Hepatocyte (in vitro differentiated cells): ENCODE measurements around the gene HLA-DPB1. TPM values are rescaled to one million over a fixed set of nuclear protein-coding genes. Genes with fewer than 3 reads are reported as not detected.

Source experiments
- DNase-seq: peaks from one replicate; pipeline ENCODE4 v3.0.0-alpha.2; 2016; ENCODE audit warnings: low spot score
- H2AFZ ChIP-seq: fragments of 200-600 bp; sonication (generic); 2 replicates; pipeline ENCODE4 v1.6.0; 2016; ENCODE audit warnings: antibody characterized with exemption, mild to moderate bottlenecking
- H3K27ac ChIP-seq: fragments of 200-600 bp; sonication (generic); 2 replicates; pipeline ENCODE4 v1.5.1; 2016; ENCODE audit warnings: mild to moderate bottlenecking
- H3K27me3 ChIP-seq: fragments of 200-600 bp; sonication (generic); 2 replicates; pipeline ENCODE4 v1.6.1; 2016
- H3K36me3 ChIP-seq: fragments of 200-600 bp; sonication (generic); replicated peaks from 2 replicates; pipeline ENCODE4 v1.5.1; 2016; ENCODE audit warnings: low read depth; ENCODE audit not compliant: insufficient read depth
- H3K4me1 ChIP-seq: fragments of 200-600 bp; sonication (generic); 2 replicates; pipeline ENCODE4 v1.5.1; 2016; ENCODE audit warnings: mild to moderate bottlenecking, moderate library complexity; ENCODE audit not compliant: insufficient read depth
- H3K4me2 ChIP-seq: fragments of 200-600 bp; sonication (generic); 2 replicates; pipeline ENCODE4 v1.6.0; 2016
- H3K4me3 ChIP-seq: fragments of 200-600 bp; sonication (generic); 2 replicates; pipeline ENCODE4 v1.5.1; 2016; ENCODE audit warnings: mild to moderate bottlenecking
- H3K79me2 ChIP-seq: fragments of 200-600 bp; sonication (generic); 2 replicates; pipeline ENCODE4 v1.6.0; 2017; ENCODE audit warnings: mild to moderate bottlenecking
- H3K9me2 ChIP-seq: fragments of 200-600 bp; sonication (generic); replicated peaks from 2 replicates; pipeline ENCODE4 v1.6.0; 2017; ENCODE audit warnings: mild to moderate bottlenecking; ENCODE audit not compliant: insufficient read depth
- H3K9me3 ChIP-seq: fragments of 200-600 bp; sonication (generic); 2 replicates; pipeline ENCODE4 v1.5.1; 2016; ENCODE audit warnings: low read depth, mild to moderate bottlenecking
- H4K20me1 ChIP-seq: fragments of 200-600 bp; sonication (generic); 2 replicates; pipeline ENCODE4 v1.6.0; 2016; ENCODE audit warnings: mild to moderate bottlenecking; ENCODE audit not compliant: insufficient read depth, poor library complexity, severe bottlenecking
- CTCF ChIP-seq: fragments of 200-600 bp; sonication (generic); IDR thresholded peaks from 2 replicates; pipeline ENCODE4 v1.5.1; 2016; ENCODE audit warnings: antibody characterized with exemption, mild to moderate bottlenecking; ENCODE audit not compliant: poor library complexity
- EZH2 ChIP-seq: fragments of 200-600 bp; sonication (generic); IDR thresholded peaks from 2 replicates; pipeline ENCODE4 v1.6.1; 2016; ENCODE audit warnings: antibody characterized with exemption, mild to moderate bottlenecking, borderline replicate concordance
- EZH2phosphoT487 ChIP-seq: fragments of 200-600 bp; sonication (generic); IDR thresholded peaks from one replicate; pipeline ENCODE4 v1.6.1; 2018; ENCODE audit warnings: antibody characterized with exemption, mild to moderate bottlenecking, low read depth, moderate library complexity; ENCODE audit not compliant: unreplicated experiment, severe bottlenecking
- WGBS: methylation state at CpG from one replicate; pipeline ENCODE4 v1.1.6; 2016; ENCODE audit warnings: low lambda C conversion rate; ENCODE audit errors: missing lambda C conversion rate; 5-methylcytosine and 5-hydroxymethylcytosine counted together
- polyA plus RNA-seq: library from polyadenylated mRNA; unstranded; fragments of >200 nt; fragmentation: Nextera tagmentation; extraction: Ambion mirVana; gene quantifications from 2 replicates; pipeline ENCODE4 v1.2.1, GENCODE V29; 2016
- total RNA-seq: library from RNA; depleted of rRNA; stranded (reverse); fragments of >200 nt; gene quantifications from 2 replicates; pipeline ENCODE4 v1.2.3, GENCODE V29; 2014

Gene HLA-DPB1
- total and polyA plus RNA-seq, 2 experiments from 2014 or later, result 12.4 to 22.1 TPM

GRCh38 chr6:33070909-33071308 lies 4.9 kb upstream of the HLA-DPB1 start:
- Histone ChIP-seq H4K20me1 (no peaks in the 10 kb centered on the region), H3K79me2 (no peaks in the 10 kb centered on the region), H3K4me1 (no peaks in the 10 kb centered on the region), H2AFZ (no peak overlapping the region), H3K27me3 (no peaks in the 10 kb centered on the region), H3K36me3 (no peaks in the 10 kb centered on the region), H3K4me3 (no peak overlapping the region), H3K4me2 (no peak overlapping the region), H3K9me3 (no peaks in the 10 kb centered on the region), H3K27ac (no peak overlapping the region), H3K9me2 (no peaks in the 10 kb centered on the region)
- DNase-seq, result no peak
- 42% methylated on average over 2 of the region's 2 CpGs for WGBS
- TF ChIP-seq CTCF, result no peak
- TF ChIP-seq EZH2, result no peak
- TF ChIP-seq EZH2phosphoT487, result no peak

- Histone ChIP-seq H3K9me3 (no peaks in the 10 kb centered on the region), H3K27me3 (no peaks in the 10 kb centered on the region), H4K20me1 (no peaks in the 10 kb centered on the region), H3K79me2 (no peaks in the 10 kb centered on the region), H3K4me2 (no peak overlapping the region), H3K4me1 (no peaks in the 10 kb centered on the region), H2AFZ (no peak overlapping the region), H3K9me2 (no peaks in the 10 kb centered on the region), H3K27ac (no peak overlapping the region), H3K36me3 (no peaks in the 10 kb centered on the region), H3K4me3 (no peak overlapping the region)
- no peak for TF ChIP-seq EZH2phosphoT487
- TF ChIP-seq EZH2, result no peak
- TF ChIP-seq CTCF, result no peak
- DNase-seq, result no peak
- 87% methylated on average over 6 of the region's 6 CpGs for WGBS
Measured at GRCh38 chr6:33071569-33071968, 4.2 kb upstream of the HLA-DPB1 start.

- Histone ChIP-seq H3K36me3 (no peaks in the 10 kb centered on the region), H3K27ac (no peak overlapping the region), H3K4me1 (no peaks in the 10 kb centered on the region), H3K27me3 (no peaks in the 10 kb centered on the region), H2AFZ (no peak overlapping the region), H3K4me3 (no peak overlapping the region), H3K79me2 (no peaks in the 10 kb centered on the region), H3K9me3 (no peaks in the 10 kb centered on the region), H4K20me1 (no peaks in the 10 kb centered on the region), H3K9me2 (no peaks in the 10 kb centered on the region), H3K4me2 (no peak overlapping the region)
- 83% methylated on average over 7 of the region's 7 CpGs for WGBS
- DNase-seq, result no peak
- TF ChIP-seq CTCF (no peak), EZH2 (no peak), EZH2phosphoT487 (no peak)
Measured at GRCh38 chr6:33072508-33073100, 3.2 kb upstream of the HLA-DPB1 start.

GRCh38 chr6:33073431-33073871 lies 2.3 kb upstream of the HLA-DPB1 start, which contains the start of gene HLA-DPA1:
Gene HLA-DPA1, minus strand, starts transcription at chr6:33073649.
- WGBS, result 70% methylated on average over 8 of the region's 8 CpGs
- Histone ChIP-seq H3K4me1 (no peaks in the 10 kb centered on the region), H3K27me3 (no peaks in the 10 kb centered on the region), H2AFZ (no peak within 1 kb of the TSS), H3K9me2 (no peaks in the 10 kb centered on the region), H3K4me3 (no peak within 1 kb of the TSS), H3K36me3 (no peaks in the 10 kb centered on the region), H3K79me2 (no peaks in the 10 kb centered on the region), H3K9me3 (no peaks in the 10 kb centered on the region), H3K4me2 (no peak within 1 kb of the TSS), H3K27ac (no peak within 1 kb of the TSS), H4K20me1 (no peaks in the 10 kb centered on the region)
- TF ChIP-seq EZH2phosphoT487 (no peak), EZH2 (no peak), CTCF (no peak)
- DNase-seq, result no peak
